Hematopoietic multipotent progenitor cell treated with erythropoietin and hydrocortisone succinate and interleukin-3 and kit ligand, for 6 days (in vitro differentiated cells): Measurements from ENCODE around the gene RNF187.
"Not testable (repeated sequence)": the region's sequence is repeated elsewhere in the genome, so short reads cannot be mapped to it uniquely, and the experiment has no call there.

Source experiments
- DNase-seq: peaks from one replicate; pipeline ENCODE4 v3.0.0-alpha.2; 2015

The RNF187 gene

GRCh38 chr1:228488818-228489674, 1.9 kb downstream of the RNF187 start:
- DNase-seq, result no peak

DNA sequence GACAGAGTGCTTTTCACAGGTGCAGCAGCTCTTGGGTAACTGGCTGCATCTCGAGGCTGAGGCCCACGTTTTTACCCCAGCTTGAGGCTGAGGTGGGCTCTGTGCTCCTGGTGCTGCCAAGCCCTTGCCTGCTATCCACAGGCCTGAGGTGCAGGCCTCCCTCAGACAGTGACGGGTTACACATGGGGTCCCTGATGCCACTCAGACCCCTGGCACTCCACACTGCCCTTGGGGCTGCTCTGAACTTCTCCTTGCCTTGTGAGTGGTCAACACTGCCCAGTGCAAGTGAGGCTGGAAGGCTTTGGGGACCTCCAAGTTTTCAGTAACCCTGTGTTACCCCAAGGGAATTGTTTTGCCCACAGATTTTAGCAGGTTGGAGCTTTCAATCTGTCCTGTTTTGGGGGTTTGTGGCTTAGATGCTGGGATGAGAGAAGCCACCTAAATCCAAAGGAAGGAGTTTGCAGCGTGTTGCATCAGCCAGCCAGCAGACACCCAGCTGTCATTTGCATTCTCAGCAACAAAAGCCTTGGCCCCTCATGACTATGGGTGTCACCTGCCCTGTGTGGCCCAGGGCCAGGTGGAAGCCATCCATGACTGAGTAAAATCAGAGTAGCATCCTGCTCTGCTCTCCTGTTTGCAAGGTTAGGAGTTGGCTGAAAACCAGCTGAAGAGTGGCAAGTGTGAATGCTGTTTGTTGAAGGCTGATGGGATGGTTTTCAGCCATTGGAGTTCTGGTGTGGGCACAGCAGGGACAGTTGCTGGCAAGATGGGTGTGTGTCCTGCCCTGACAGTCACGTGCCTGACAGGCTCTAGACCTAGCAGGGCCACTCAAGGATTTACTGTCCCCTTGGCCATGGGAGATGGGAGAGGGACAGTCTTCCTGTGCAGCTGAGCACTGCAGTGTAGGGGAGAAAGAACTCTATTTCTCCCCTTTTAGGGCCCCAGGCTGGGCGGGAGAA, 3.2 kb downstream of the RNF187 start:
- DNase-seq, result no peak

DNA sequence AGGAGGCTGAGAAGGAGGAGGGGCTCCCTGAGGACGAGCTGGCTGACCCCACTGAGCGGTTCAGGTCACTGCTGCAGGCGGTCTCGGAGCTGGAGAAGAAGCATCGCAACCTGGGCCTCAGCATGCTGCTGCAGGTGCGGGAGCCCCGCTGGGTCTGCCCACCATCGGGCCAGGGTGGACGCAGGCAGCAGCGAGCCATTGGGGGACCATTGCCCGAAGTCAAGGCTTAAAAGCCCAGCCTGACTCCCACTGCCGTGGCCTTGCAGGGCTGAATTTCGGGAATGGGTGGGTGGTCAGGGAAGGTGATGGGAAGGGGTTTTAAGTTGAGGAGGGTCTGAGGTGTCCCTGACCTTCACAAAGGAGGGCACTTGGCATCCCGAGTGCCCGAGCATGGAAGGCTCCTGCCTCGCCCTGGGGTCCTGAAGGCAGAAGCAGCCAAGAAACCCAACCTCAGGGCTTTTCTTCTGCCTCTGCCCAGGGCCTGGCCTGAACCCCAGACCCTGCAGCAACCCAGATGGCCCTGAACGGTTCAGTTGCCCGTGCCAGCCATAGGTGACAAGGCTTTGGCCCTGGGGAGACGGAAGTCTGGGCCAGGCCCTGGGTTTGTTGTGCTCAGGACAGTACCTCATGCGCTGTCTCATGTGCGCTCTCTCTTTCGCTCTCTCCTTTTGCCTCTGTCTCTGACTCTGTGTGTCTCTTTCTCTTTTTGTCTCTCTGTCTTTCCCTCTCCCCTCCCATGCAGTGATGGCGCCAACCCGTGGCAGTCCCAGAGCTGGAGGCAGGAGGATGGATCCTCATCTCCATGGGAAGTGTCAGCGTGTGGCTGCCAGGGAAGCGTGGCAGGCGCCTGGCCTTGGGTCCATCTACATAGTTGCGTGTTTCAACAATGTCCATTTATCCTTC, 6.2 kb downstream of the RNF187 start:
- no peak for DNase-seq

- no peak for DNase-seq
These were observed 6.8 kb downstream of the RNF187 start for GRCh38 chr1:228494044-228494353.

DNA sequence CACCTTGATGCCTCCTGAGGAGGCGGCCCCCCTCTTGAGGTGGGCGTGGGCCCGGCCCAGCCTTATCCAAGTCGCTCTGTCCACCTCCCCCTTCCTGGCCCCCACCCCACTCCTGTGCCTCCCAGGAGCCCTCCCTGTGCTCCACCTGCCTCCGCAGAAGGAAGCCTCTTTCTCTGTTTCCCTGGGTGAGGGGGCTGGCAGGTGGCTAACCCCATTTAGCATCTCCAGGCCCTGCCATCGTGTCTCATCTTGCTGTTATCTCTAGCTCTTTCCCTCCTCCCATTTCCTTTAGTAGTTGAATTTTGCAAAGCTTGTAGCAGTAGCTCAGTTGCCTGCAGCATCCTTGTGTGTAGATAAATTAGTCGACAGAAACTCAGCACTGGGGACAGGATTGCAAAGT, 7.2 kb downstream of the RNF187 start:
- DNase-seq, result no peak

DNA sequence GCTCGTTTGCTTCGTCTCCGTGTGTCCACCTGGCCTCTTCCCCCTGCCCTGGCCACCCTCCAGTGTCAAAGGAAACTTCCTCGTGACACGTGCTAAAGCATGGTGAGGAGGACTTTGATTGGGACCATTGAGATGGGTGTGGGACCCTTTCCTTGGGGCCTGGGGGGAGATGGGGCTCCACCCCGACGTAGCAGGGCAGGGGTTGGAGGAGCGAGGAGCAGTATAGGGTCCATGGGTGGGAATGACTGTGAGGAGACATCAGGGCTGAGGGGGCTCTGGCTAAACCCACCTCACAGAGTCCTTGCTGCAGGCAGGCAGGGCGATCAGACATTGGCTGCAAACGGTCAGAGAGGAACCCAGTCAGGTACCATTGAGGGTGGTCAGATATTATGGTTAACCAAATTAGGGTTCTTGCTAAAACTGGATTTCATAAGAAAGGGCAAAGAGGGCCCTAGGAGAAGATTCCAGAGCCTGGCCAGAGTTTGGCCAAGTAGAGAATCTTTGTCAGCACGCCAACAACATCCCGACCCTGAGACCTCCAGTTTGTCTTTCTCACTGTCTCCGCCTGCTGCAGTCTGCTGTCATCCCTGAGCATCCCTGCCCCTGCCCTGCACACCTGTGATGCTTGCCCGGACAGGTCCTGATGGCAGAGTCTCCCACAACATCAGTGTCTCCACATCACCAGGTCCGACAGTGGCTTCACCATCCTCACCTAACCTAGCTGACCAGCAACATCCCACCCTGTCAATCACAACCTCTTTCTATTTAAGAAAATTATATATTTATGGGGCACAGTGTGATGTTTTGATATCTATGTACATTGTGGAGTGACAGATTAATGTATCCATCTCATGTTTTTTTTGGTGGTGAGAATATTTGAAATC, 8.0 kb downstream of the RNF187 start:
- DNase-seq, result no peak

- DNase-seq, result no peak
These were observed 8.9 kb downstream of the RNF187 start for GRCh38 chr1:228496084-228496483.

- no peak for DNase-seq
These were observed 9.3 kb downstream of the RNF187 start for GRCh38 chr1:228496494-228496893.

GRCh38 chr1:228497206-228497605, 10.0 kb downstream of the RNF187 start:
- no peak for DNase-seq

DNA sequence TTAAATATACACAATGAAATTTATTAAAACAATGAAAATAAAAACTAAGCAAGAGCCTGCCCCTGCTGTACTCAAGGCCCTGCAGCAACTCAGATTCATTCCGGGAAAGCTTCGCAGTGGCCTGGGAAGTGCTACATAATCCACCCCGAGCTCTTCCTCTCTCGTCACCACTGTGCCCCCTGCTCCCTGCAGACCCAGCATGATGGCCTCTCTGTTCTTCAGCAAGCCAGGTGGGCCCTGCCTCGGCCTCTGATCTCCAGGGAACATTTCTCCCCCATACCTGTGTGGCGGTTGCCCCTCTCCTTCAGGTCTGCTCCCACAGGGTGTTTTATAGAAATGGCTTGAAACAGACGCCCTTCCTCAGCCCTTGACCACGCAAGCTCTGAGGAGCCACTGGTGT, 10.6 kb downstream of the RNF187 start:
- no peak for DNase-seq

DNA sequence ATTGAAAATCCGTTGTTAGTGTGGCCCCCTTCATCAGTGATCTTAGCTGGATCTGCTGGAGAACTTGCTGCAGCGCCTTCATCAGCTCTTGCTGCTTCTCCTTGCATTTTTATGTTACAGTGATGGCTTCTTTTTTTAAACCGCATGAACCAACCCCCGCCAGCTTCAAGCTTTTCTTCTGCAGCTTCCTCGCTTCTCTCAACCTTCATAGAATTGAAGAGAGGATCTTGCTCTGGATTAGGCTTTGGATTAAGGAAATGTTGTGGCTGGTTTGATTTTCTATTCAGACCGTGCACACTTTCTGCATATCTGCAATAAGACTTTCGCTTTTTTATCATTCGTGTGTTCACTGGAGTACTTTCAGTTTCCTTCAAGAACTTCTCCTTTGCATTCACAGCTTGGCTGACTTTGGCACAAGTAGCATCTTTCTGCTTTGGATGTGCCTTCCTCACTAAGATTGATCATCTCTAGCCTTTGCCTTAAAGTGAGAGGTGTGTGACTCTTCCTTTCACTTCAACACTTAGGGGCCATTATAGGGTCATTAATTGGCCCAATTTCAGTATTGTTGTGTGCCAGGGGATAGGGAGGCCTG, 13.1 kb downstream of the RNF187 start:
- peak; percentile 50 for DNase-seq

DNA sequence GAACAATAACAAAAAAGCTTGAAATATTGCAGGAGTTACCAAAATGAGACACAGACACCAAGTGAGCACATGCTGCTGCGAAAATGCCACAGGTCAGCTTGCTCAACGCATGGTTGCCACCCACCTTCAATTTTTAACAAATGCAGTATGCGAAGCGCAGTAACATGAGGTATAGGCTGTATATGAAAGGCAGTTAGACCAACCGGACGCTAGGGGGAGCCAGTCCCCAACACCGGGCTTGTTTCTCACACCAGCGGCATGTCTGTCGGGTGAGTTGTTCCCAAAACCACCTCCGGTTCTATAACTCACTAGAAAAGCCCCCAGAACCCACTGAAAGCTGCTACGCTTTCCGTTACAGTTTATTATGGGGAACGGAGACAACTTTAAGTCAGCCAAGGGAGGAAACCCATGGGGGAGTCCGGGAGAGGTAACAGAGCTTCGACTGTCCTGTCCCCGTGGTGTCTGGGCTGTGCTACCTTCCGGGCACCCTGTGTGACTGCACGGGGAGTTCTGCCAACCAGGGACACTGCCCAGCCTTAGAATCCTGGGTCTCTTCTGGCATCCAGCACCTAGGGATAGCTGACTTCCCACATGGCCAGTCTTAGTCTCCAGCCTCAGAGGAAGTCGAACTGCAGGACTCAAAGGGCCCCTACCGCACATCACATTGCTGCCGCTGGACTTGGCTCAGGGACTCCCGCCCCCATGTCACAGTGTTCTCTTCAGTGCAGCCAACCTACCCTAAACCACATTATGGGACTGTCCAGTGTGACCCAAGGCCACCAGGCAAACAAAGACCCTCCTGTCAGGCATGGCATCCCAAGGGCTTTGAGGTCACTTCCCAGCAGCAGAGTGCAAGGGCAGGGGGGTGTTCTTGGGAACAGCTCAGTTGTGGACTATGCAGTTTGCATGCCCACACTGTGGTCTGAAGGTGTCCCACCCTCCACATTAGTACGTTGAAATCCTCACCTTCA, 14.0 kb downstream of the RNF187 start:
- DNase-seq, result peak; percentile 96

DNA sequence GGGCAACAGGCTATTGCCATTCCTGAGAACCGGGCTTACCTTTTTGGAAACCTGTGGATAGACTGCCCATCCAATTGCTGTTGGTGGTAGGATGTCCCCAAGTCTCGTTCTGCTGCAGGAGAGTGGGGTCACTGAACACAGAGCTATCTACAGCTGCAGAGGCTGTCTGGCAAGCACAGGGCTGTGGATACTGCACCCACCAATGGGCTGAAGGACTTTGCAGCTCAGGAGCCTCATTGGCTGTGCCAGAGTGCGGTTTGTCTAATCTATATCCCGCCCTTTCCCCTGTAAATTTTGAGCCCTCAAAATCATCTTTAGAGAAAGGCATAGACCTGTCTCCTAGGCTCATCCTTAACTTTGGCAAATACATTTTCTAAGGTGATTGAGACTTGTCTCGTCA, 15.3 kb downstream of the RNF187 start:
- peak; percentile 75 for DNase-seq

DNA sequence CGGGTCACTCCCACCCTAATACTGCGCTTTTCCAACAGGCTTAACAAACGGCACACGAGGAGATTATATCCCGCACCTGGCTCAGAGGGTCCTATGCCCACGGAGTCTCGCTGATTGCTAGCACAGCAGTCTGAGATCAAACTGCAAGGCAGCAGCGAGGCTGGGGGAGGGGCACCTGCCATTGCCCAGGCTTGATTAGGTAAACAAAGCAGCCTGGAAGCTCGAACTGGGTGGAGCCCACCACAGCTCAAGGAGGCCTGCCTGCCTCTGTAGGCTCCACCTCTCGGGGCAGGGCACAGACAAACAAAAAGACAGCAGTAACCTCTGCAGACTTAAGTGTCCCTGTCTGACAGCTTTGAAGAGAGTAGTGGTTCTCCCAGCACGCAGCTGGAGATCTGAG, 18.8 kb downstream of the RNF187 start:
- DNase-seq, result not testable (repeated sequence)

DNA sequence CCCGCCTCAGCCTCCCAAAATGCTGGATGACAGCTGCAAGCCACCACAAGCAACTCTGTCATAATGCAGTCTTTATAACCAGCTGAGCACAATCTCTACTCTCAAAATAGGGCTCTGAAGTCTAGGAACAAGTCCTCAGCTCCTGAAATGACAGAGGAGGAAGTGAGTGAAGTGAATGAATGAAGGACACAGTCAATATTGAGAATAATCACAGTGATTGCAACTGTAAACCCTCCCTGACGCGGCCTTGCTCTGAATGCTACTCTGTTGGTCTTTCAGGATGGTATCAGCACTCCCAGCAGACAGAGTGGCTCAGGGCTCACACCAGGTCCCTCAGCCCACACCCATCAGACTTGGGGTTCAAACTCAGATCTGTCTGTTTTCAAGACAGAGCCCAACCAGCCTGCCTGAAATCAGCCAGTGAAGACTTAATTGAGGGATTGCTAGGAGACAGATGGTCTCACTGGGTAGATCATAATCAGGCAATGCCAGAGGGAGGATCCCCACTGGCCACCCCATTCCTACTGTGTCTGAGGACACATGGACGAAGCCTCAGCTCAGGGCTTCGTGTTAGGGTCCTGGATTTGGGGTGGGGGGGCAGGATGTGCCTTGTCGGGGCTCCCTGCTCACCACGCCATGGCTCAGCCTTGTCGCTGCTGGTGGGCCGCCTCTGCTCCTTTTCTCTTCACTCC, 20.9 kb downstream of the RNF187 start:
- DNase-seq, result peak; percentile 20

DNA sequence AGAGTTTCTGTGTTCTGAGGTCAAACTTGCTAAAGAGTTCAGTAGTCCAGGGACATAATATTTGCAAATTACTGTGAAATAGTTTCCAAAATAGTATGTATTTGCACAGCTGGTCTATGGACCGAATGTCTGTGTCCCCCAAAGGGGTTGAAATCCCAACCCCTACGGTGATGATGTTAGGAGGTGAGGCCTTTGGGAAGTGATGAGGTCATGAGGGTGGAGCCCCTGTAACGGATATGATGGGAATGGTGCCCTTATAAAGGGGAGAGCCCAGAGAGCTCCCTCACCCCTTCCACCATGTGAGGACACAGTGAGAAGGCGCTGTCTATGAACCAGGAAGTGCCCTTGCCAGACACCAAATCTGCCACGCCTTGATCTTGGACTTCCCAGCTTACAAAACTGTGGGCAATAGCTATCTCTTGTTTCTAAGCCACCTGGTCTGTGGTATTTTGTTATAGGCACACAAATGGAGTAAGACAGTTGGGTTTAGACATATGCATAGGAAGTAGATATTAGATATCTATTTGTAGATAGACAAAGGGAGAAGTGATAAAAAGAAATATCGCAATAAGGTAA, 21.7 kb downstream of the RNF187 start:
- DNase-seq, result peak; percentile 94

DNA sequence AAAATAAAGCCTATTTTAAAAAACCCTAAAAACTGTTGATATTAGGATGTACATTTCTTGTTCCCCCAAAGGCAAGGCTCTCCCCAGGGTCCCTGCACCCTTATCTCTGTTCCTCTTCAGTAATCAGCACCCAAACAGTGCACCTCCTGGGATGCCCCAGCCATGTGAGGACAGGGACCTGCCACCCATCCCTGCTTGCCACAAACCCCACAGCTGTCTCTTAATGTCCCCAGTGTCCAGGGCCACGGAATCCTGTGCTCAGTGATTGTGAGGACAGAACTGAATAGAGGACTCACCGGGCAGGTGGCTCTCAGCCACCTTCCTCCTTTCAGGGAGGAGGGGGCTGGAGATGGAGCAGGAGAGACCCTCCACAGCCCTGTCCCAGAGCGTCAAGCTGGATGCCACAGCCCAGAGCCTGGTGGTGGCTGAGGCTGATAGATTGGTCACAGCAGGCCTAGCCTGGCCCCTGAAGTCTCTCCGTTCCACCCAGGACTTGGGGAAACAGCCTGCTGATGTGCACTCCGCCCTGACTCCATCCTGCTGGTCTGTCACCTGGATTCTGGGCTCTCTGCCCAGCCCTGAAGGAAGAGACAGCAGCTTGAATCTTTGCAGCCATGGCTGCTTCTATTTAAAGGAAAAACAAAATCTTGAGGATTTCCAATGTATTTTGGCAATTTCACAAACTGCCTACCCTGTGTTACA, 23.1 kb downstream of the RNF187 start:
- DNase-seq, result peak; percentile 67

DNA sequence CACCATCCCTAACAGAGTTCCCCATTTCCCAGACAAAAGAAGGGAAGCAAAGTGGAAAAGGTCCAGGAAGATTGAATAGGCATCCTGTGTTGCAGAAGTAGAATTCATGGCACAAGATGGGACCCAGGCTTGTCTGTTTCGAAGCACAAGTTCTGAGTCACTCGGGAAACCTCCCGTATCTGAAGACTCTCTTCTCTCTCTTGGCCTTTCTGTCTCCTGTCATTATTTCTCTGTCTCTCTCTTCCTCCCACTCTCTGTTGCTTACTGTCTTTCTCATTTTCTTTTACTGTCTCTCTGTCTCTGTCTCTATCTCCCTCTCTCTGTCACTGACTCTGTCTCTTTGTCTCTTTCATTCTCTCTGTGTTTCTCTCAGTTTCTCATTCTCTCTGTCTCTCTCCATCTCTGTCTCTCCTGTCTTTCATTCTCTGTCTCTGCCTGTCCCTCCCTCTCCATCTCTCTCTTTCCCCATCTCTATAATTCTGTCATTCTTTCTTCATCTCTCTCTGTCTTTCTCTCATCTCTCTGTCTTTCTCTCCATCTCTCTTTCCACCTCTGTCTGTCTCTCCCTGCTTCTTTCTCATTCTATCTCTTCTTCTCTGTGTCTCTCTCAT, 23.7 kb downstream of the RNF187 start:
- DNase-seq, result peak; percentile 23
